KMS-11 (cell line): ENCODE data around the gene NANOG.
"Not testable (repeated sequence)": the region's sequence is repeated elsewhere in the genome, so short reads cannot be mapped to it uniquely, and the experiment has no call there.

Experiments
- H2AFZ ChIP-seq: fragments of 200-600 bp; sonication (generic); 2 replicates; pipeline ENCODE4 v1.6.1; 2016; ENCODE audit warnings: antibody characterized with exemption, mixed run types, low read depth
- H3K27ac ChIP-seq: fragments of 200-600 bp; sonication (generic); 2 replicates; pipeline ENCODE4 v1.6.1; 2016; ENCODE audit warnings: mild to moderate bottlenecking, mixed run types
- H3K27me3 ChIP-seq: fragments of 200-600 bp; sonication (generic); 2 replicates; pipeline ENCODE4 v1.6.1; 2017; ENCODE audit warnings: mild to moderate bottlenecking, low read depth, mixed run types, moderate library complexity; ENCODE audit not compliant: insufficient read depth
- H3K36me3 ChIP-seq: fragments of 200-600 bp; sonication (generic); 2 replicates; pipeline ENCODE4 v1.6.1; 2017; ENCODE audit warnings: mild to moderate bottlenecking, mixed run types; ENCODE audit not compliant: insufficient read depth
- H3K4me1 ChIP-seq: fragments of 200-600 bp; sonication (generic); 2 replicates; pipeline ENCODE4 v1.6.1; 2016; ENCODE audit warnings: mild to moderate bottlenecking, low read depth, mixed run types; ENCODE audit not compliant: poor library complexity, severe bottlenecking
- H3K4me2 ChIP-seq: fragments of 200-600 bp; sonication (generic); 2 replicates; pipeline ENCODE4 v1.7.0; 2016; ENCODE audit warnings: mild to moderate bottlenecking, mixed run types
- H3K4me3 ChIP-seq: fragments of 200-600 bp; sonication (generic); IDR thresholded peaks from 2 replicates; pipeline ENCODE4 v1.6.1; 2017; ENCODE audit warnings: low read depth, low read length, mixed read lengths; ENCODE audit not compliant: insufficient read depth
- H3K79me2 ChIP-seq: fragments of 200-600 bp; sonication (generic); 2 replicates; pipeline ENCODE4 v1.6.1; 2016; ENCODE audit warnings: low read depth, mixed run types; ENCODE audit not compliant: insufficient read depth
- H3K9ac ChIP-seq: fragments of 200-600 bp; sonication (generic); 2 replicates; pipeline ENCODE4 v1.6.1; 2016; ENCODE audit warnings: mild to moderate bottlenecking, mixed run types
- H4K20me1 ChIP-seq: fragments of 200-600 bp; sonication (generic); 2 replicates; pipeline ENCODE4 v1.6.1; 2016; ENCODE audit warnings: mild to moderate bottlenecking, mixed run types; ENCODE audit not compliant: insufficient read depth
- CTCF ChIP-seq: fragments of 200-600 bp; sonication (generic); conservative IDR thresholded peaks from 2 replicates; pipeline ENCODE4 v1.6.1; 2017; ENCODE audit warnings: low read depth, mild to moderate bottlenecking, antibody characterized with exemption, low read length, moderate library complexity, mixed read lengths

NANOG gene

GRCh38 chr12:7837366-7837765 lies 48.2 kb downstream of the NANOG start:
- Histone ChIP-seq H3K9ac (no peak overlapping the region), H3K27ac (no peak overlapping the region), H4K20me1 (no peaks in the 10 kb centered on the region), H3K79me2 (no peaks in the 10 kb centered on the region), H3K4me3 (no peak overlapping the region), H2AFZ (no peak overlapping the region), H3K36me3 (no peaks in the 10 kb centered on the region), H3K27me3 (no peaks in the 10 kb centered on the region), H3K4me1 (no peaks in the 10 kb centered on the region), H3K4me2 (no peak overlapping the region)
- no peak for TF ChIP-seq CTCF

- not testable (repeated sequence) for H2AFZ ChIP-seq, H3K79me2 ChIP-seq, H3K4me2 ChIP-seq, H3K4me3 ChIP-seq, H3K9ac ChIP-seq, H3K27ac ChIP-seq, H3K4me1 ChIP-seq, H3K36me3 ChIP-seq, H3K27me3 ChIP-seq, H4K20me1 ChIP-seq
These were observed 50.0 kb downstream of the NANOG start for GRCh38 chr12:7839226-7839625.

GRCh38 chr12:7839848-7840247 lies 50.6 kb downstream of the NANOG start:
- not testable (repeated sequence) for H3K79me2 ChIP-seq, H3K27ac ChIP-seq, H3K4me3 ChIP-seq, H3K36me3 ChIP-seq, H3K9ac ChIP-seq, H3K27me3 ChIP-seq, H4K20me1 ChIP-seq, H3K4me1 ChIP-seq, H2AFZ ChIP-seq, H3K4me2 ChIP-seq

GRCh38 chr12:7842444-7842843 lies 53.2 kb downstream of the NANOG start:
- H2AFZ ChIP-seq, H3K27ac ChIP-seq, H3K79me2 ChIP-seq, H3K36me3 ChIP-seq, H3K4me1 ChIP-seq, H4K20me1 ChIP-seq, H3K9ac ChIP-seq, H3K4me3 ChIP-seq, H3K4me2 ChIP-seq, H3K27me3 ChIP-seq: not testable (repeated sequence)

- not testable (repeated sequence) for H3K27ac ChIP-seq, H3K9ac ChIP-seq, H3K4me2 ChIP-seq, H2AFZ ChIP-seq, H3K36me3 ChIP-seq, H3K4me3 ChIP-seq, H3K4me1 ChIP-seq, H3K27me3 ChIP-seq, H4K20me1 ChIP-seq, H3K79me2 ChIP-seq
These were observed 53.9 kb downstream of the NANOG start for GRCh38 chr12:7843149-7843548.

- H4K20me1 ChIP-seq, H3K4me2 ChIP-seq, H3K4me3 ChIP-seq, H3K27ac ChIP-seq, H3K9ac ChIP-seq, H3K27me3 ChIP-seq, H3K79me2 ChIP-seq, H3K4me1 ChIP-seq, H3K36me3 ChIP-seq, H2AFZ ChIP-seq: not testable (repeated sequence)
These were observed 54.4 kb downstream of the NANOG start for GRCh38 chr12:7843583-7843982.

GRCh38 chr12:7844116-7844515 lies 54.9 kb downstream of the NANOG start:
- no peaks in the 10 kb centered on the region for H4K20me1 ChIP-seq
- H3K9ac ChIP-seq: no peak overlapping the region
- H3K36me3 ChIP-seq: no peaks in the 10 kb centered on the region
- H3K4me1 ChIP-seq: no peaks in the 10 kb centered on the region
- no peak for TF ChIP-seq CTCF
- H3K4me2 ChIP-seq: no peak overlapping the region
- no peak overlapping the region for H3K27ac ChIP-seq
- no peaks in the 10 kb centered on the region for H3K79me2 ChIP-seq
- H2AFZ ChIP-seq: no peak overlapping the region
- no peak overlapping the region for H3K4me3 ChIP-seq
- no peaks in the 10 kb centered on the region for H3K27me3 ChIP-seq

- H3K9ac ChIP-seq, H3K27me3 ChIP-seq, H3K36me3 ChIP-seq, H3K79me2 ChIP-seq, H3K4me1 ChIP-seq, H3K4me3 ChIP-seq, H4K20me1 ChIP-seq, H3K4me2 ChIP-seq, H3K27ac ChIP-seq, H2AFZ ChIP-seq: not testable (repeated sequence)
These were observed 58.3 kb downstream of the NANOG start for GRCh38 chr12:7847226-7848097.

GRCh38 chr12:7848098-7848422 lies 58.9 kb downstream of the NANOG start:
- H3K79me2 ChIP-seq, H3K4me1 ChIP-seq, H3K9ac ChIP-seq, H3K36me3 ChIP-seq, H3K27me3 ChIP-seq, H3K4me3 ChIP-seq, H3K4me2 ChIP-seq, H3K27ac ChIP-seq, H4K20me1 ChIP-seq, H2AFZ ChIP-seq: not testable (repeated sequence)
